ENCODE data around the gene NCAM1.

Gene NCAM1

DNA sequence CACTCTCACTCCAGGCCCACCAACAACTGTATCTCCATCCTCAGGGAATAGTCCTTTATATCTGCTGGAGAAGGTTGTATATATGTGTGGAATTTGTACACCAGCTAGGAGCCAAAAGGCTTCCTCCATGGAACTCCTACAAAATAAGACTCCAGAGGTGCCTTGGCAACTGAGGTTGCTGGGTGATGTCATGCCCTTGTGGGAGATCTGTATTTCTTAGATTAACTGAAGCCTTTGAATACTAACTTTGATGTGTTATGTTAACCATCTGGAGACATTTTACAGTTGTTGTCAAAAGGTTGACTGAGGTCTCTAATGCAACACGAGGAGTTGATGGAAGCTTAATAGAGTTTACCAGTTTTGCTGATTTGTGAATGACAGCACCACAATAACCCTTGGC lies 213.7 kb downstream of the NCAM1 start:
- Histone ChIP-seq H3K4me2 (no peak overlapping the region), H3K36me3 (no peaks in the 10 kb centered on the region), H3K9ac (no peak overlapping the region), H3K4me1 (no peaks in the 10 kb centered on the region), H3K4me3 (no peak overlapping the region), H4K20me1 (no peaks in the 10 kb centered on the region), H3K9me3 (no peaks in the 10 kb centered on the region), H3K27me3 (no peaks in the 10 kb centered on the region), H3K27ac (no peak overlapping the region)
- no peak for TF ChIP-seq Cebpa-rat (IDR thresholded peaks at IDR 0.05)

DNA sequence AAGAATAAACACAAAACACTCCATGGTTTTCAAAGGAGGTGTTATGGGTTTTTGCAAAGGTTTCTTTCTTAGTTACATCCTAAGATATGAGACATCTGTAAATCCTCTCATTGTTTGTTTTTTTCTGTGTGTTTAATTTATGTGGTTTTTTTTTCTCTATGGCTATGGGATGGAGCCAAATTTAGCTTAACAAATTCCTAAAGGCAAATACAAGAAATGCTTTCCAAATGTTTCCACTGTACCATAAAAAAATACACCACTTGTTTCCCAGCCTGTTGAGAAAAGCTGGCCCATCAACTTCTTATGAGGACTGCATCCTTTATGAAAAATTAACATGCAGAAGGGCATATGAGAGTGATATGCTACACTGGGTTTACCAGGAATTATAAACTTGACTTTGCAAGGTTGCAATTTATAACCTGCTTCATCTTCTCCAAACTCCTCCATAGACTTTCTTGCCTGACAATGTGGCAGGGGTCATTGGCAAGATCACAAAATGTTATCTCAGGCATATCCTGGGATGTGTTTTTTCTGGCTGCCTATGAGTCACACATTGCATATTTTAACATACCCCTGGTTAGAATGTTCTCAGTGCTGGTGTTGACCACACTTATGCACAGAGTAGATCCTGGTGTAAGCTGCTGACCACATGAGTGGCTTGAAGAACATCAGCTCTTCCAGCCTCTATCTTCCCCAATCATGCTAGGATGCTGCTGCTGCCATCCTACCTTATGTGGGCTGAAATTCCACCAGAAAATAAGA lies 215.6 kb downstream of the NCAM1 start:
- TF ChIP-seq Cebpa-rat (IDR thresholded peaks at IDR 0.05) = no peak
- Histone ChIP-seq H3K4me3 (no peak overlapping the region), H3K27me3 (no peaks in the 10 kb centered on the region), H3K4me1 (no peaks in the 10 kb centered on the region), H3K9me3 (no peaks in the 10 kb centered on the region), H4K20me1 (no peaks in the 10 kb centered on the region), H3K36me3 (no peaks in the 10 kb centered on the region), H3K9ac (no peak overlapping the region), H3K4me2 (no peak overlapping the region), H3K27ac (no peak overlapping the region)

GRCh38 chr11:113177671-113178070 lies 216.5 kb downstream of the NCAM1 start:
- no peaks in the 10 kb centered on the region for H4K20me1 ChIP-seq
- no peaks in the 10 kb centered on the region for H3K4me1 ChIP-seq
- H3K9ac ChIP-seq = no peak overlapping the region
- no peak overlapping the region for H3K4me2 ChIP-seq
- no peak overlapping the region for H3K27ac ChIP-seq
- no peaks in the 10 kb centered on the region for H3K9me3 ChIP-seq
- H3K36me3 ChIP-seq = no peaks in the 10 kb centered on the region
- no peaks in the 10 kb centered on the region for H3K27me3 ChIP-seq
- TF ChIP-seq Cebpa-rat (IDR thresholded peaks at IDR 0.05) = no peak
- H3K4me3 ChIP-seq = no peak overlapping the region

- H3K9me3 ChIP-seq = no peaks in the 10 kb centered on the region
- no peak overlapping the region for H3K4me3 ChIP-seq
- no peaks in the 10 kb centered on the region for H3K36me3 ChIP-seq
- H3K27me3 ChIP-seq = no peaks in the 10 kb centered on the region
- H4K20me1 ChIP-seq = no peaks in the 10 kb centered on the region
- no peak overlapping the region for H3K9ac ChIP-seq
- H3K4me1 ChIP-seq = no peaks in the 10 kb centered on the region
- TF ChIP-seq Cebpa-rat (IDR thresholded peaks at IDR 0.05) = no peak
- no peak overlapping the region for H3K27ac ChIP-seq
- no peak overlapping the region for H3K4me2 ChIP-seq
These were observed 217.3 kb downstream of the NCAM1 start for GRCh38 chr11:113178381-113179070.

DNA sequence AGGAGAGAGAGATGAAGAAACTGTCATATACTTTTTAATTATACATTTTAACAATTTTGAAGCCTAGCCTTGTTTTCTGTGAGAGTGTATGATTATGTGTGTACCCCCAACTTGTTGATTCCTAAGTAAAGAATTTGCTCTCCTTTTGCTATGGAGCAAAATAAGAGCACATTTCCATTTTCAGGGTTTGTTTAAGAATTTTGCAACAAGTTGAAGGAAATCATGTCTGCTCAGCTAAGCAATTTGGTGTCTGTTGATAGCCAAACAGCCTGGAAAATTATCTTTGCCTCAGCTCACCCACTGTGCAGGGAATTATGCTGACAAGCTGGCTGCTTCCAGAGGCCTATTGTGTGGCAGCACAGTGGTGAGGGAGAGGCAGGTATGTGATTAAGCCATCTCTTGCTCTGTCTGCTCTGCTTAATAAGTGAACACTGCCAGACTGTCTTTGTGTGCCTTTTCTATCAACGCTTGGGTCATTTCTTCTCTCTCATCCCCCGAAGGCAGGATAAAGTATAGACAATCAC lies 218.0 kb downstream of the NCAM1 start:
- H3K4me1 ChIP-seq = no peaks in the 10 kb centered on the region
- H3K4me2 ChIP-seq = no peak overlapping the region
- H3K36me3 ChIP-seq = no peaks in the 10 kb centered on the region
- no peaks in the 10 kb centered on the region for H4K20me1 ChIP-seq
- no peaks in the 10 kb centered on the region for H3K27me3 ChIP-seq
- no peak overlapping the region for H3K9ac ChIP-seq
- TF ChIP-seq Cebpa-rat (IDR thresholded peaks at IDR 0.05) = no peak
- H3K9me3 ChIP-seq = no peaks in the 10 kb centered on the region
- H3K27ac ChIP-seq = no peak overlapping the region
- H3K4me3 ChIP-seq = no peak overlapping the region

DNA sequence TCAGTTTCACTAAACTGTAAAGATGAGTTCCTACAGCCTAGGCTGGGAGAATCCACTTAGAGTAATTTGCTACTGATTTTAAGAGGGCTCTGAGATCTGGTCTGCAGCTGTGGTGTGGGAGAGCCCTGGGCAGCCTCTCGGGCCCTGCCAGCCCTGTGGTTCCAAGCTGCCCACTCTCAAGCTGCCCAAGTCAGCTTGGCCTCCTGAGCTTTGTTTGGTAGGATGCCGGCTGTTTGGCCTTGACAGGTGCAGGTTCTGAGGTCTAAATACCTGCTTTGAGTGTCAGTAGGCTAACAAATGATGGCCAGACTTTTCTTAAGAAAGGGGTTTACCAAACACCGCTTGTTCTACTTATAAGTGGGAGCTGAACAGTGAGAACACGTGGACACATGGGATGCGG lies 219.9 kb downstream of the NCAM1 start:
- Histone ChIP-seq H4K20me1 (no peaks in the 10 kb centered on the region), H3K4me2 (no peak overlapping the region), H3K4me3 (no peak overlapping the region), H3K4me1 (no peaks in the 10 kb centered on the region), H3K27ac (no peak overlapping the region), H3K27me3 (no peaks in the 10 kb centered on the region), H3K9ac (no peak overlapping the region), H3K36me3 (no peaks in the 10 kb centered on the region), H3K9me3 (no peaks in the 10 kb centered on the region)
- TF ChIP-seq Cebpa-rat (IDR thresholded peaks at IDR 0.05) = no peak

- no peak overlapping the region for H3K4me2 ChIP-seq
- H3K27ac ChIP-seq = no peak overlapping the region
These were observed 221.1 kb downstream of the NCAM1 start for GRCh38 chr11:113182288-113182687.

GRCh38 chr11:113184498-113184897 lies 223.3 kb downstream of the NCAM1 start:
- Histone ChIP-seq H3K27ac (no peak overlapping the region), H3K27me3 (no peaks in the 10 kb centered on the region), H3K4me2 (no peak overlapping the region), H3K4me3 (no peak overlapping the region), H3K36me3 (no peaks in the 10 kb centered on the region), H3K9ac (no peak overlapping the region), H4K20me1 (no peaks in the 10 kb centered on the region), H3K4me1 (no peaks in the 10 kb centered on the region), H3K9me3 (no peaks in the 10 kb centered on the region)
- TF ChIP-seq Cebpa-rat (IDR thresholded peaks at IDR 0.05) = no peak

More at GRCh38 chr11:113182288-113182687, 221.1 kb downstream of the NCAM1 start:
- Histone ChIP-seq H3K27me3 (no peaks in the 10 kb centered on the region), H3K9me3 (no peaks in the 10 kb centered on the region), H3K36me3 (no peaks in the 10 kb centered on the region), H4K20me1 (no peaks in the 10 kb centered on the region), H3K4me1 (no peaks in the 10 kb centered on the region), H3K9ac (no peak overlapping the region), H3K4me3 (no peak overlapping the region)
- TF ChIP-seq Cebpa-rat (IDR thresholded peaks at IDR 0.05) = no peak

GRCh38 chr11:113188371-113188834 lies 227.2 kb downstream of the NCAM1 start:
- Histone ChIP-seq H3K27ac (no peak overlapping the region), H3K9ac (no peak overlapping the region), H3K4me1 (no peaks in the 10 kb centered on the region), H3K4me2 (no peak overlapping the region), H3K4me3 (no peak overlapping the region), H3K9me3 (no peaks in the 10 kb centered on the region), H3K27me3 (no peaks in the 10 kb centered on the region), H4K20me1 (no peaks in the 10 kb centered on the region), H3K36me3 (no peaks in the 10 kb centered on the region)
- no peak for TF ChIP-seq Cebpa-rat (IDR thresholded peaks at IDR 0.05)
